Neutrophil (primary cell): ENCODE data around the gene TMEM132C.

ENCODE experiments used
- H3K27ac ChIP-seq: fragments of 200-600 bp; sonication (generic); 2 replicates; pipeline ENCODE4 v1.5.1; 2016; ENCODE audit warnings: mild to moderate bottlenecking, moderate library complexity
- H3K27me3 ChIP-seq: fragments of 200-600 bp; sonication (generic); 2 replicates; pipeline ENCODE4 v1.6.0; 2016; ENCODE audit warnings: mild to moderate bottlenecking
- H3K36me3 ChIP-seq: fragments of 200-600 bp; sonication (generic); 2 replicates; pipeline ENCODE4 v1.5.1; 2017
- H3K4me1 ChIP-seq, 2 experiments: fragments of 200-600 bp in 1 of 2; sonication (generic) in 1 of 2; 1 replicate in 1 of 2; 2 replicates in 1 of 2; pipeline versions ENCODE4 v1.5.1 to v1.6.1; 2013 to 2016; ENCODE audit warnings: low read depth in 1 of 2, low read length in 1 of 2, mild to moderate bottlenecking in 1 of 2, moderate library complexity in 1 of 2; ENCODE audit not compliant: control insufficient read depth in 1 of 2, insufficient read depth in 1 of 2
- H3K4me3 ChIP-seq, 2 experiments: fragments of 200-600 bp in 1 of 2; sonication (generic) in 1 of 2; 1 replicate in 1 of 2; 2 replicates in 1 of 2; pipeline ENCODE4 v1.5.1; 2013 to 2016; ENCODE audit warnings: low read depth in 1 of 2, low read length in 1 of 2, mild to moderate bottlenecking in 1 of 2, moderate library complexity in 1 of 2
- H3K9me3 ChIP-seq: fragments of 200-600 bp; sonication (generic); 2 replicates; pipeline ENCODE4 v1.5.1; 2016
- CTCF ChIP-seq: fragments of 200-600 bp; sonication (generic); IDR thresholded peaks from 2 replicates; pipeline ENCODE4 v1.5.1; 2016; ENCODE audit warnings: antibody characterized with exemption

Gene TMEM132C

GRCh38 chr12:128567730-128568129 is 300.8 kb downstream of the TMEM132C start:
- Histone ChIP-seq H3K4me1 (no peaks in the 10 kb centered on the region), H3K27me3 (no peaks in the 10 kb centered on the region), H3K4me3 (no peak overlapping the region), H3K9me3 (peaks cover 4% of the 10 kb centered on the region), H3K36me3 (no peaks in the 10 kb centered on the region), H3K27ac (no peak overlapping the region)
- TF ChIP-seq CTCF: no peak

- Histone ChIP-seq H3K27me3 (no peaks in the 10 kb centered on the region), H3K27ac (no peak overlapping the region), H3K9me3 (peaks cover 4% of the 10 kb centered on the region)
Observed at GRCh38 chr12:128570191-128571065, 303.5 kb downstream of the TMEM132C start.

GRCh38 chr12:128571906-128572810 is 305.2 kb downstream of the TMEM132C start:
- Histone ChIP-seq H3K27me3 (no peaks in the 10 kb centered on the region), H3K36me3 (no peaks in the 10 kb centered on the region), H3K4me1 (no peaks in the 10 kb centered on the region), H3K27ac (no peak overlapping the region), H3K9me3 (peaks cover 4% of the 10 kb centered on the region), H3K4me3 (no peak overlapping the region)
- TF ChIP-seq CTCF: no peak

More at GRCh38 chr12:128570191-128571065, 303.5 kb downstream of the TMEM132C start:
- Histone ChIP-seq H3K36me3 (no peaks in the 10 kb centered on the region), H3K4me1 (no peaks in the 10 kb centered on the region), H3K4me3 (no peak overlapping the region)
- no peak for TF ChIP-seq CTCF

DNA sequence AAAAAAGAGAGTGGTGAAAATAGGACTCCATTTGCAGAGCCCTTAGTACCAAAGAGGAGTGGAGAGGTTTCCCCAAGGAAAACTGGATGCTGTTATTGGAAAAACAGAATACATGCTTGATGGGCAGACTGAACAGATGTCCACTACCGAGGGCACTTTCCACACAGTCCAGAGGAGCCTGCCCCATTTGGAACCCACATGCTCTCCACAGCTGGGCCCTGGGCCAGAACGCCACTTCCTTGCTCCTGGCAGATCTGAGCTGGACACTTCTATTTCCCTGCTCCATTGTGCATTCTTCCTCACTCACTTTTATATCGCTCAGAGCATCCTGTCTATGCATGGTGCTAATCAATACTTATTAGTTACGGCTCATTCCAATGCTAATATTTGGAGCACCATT is 306.9 kb downstream of the TMEM132C start:
- Histone ChIP-seq H3K4me1 (no peaks in the 10 kb centered on the region), H3K36me3 (no peaks in the 10 kb centered on the region), H3K27me3 (no peaks in the 10 kb centered on the region), H3K27ac (no peak overlapping the region), H3K4me3 (no peak overlapping the region), H3K9me3 (peaks cover 4% of the 10 kb centered on the region)
- no peak for TF ChIP-seq CTCF

DNA sequence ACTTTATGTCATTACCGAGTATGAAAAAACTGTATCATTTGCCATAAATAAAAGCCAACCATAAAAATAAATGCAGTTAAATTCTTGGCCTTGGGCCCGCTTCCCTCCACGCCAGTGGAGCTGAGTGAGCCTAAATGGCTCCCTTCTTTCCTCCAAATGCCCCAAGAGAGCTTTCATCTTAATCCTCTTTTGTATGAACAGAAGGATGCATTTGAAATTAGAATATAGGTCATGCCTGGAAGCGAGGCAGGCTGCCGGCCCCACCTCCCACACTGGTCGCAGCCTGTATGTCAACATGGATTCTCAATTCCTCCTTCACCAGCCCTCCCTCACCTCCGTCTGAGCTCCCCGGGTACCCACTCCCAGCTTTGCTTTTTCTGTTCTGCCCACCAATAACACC is 311.1 kb downstream of the TMEM132C start:
- H3K27me3 ChIP-seq: no peaks in the 10 kb centered on the region

More for the DNA sequence above, 311.1 kb downstream of the TMEM132C start:
- Histone ChIP-seq H3K4me3 (no peak overlapping the region), H3K4me1 (no peaks in the 10 kb centered on the region), H3K36me3 (no peaks in the 10 kb centered on the region), H3K27ac (no peak overlapping the region), H3K9me3 (no peaks in the 10 kb centered on the region)
- no peak for TF ChIP-seq CTCF
